ENCODE results near the gene LAMA2.

GRCh38 chr6:128964771-128965170 lies 81.8 kb downstream of the LAMA2 start:
- TF ChIP-seq CTCF (conservative IDR thresholded peaks at IDR 0.05; ENCODE audit: low read depth in 2 of 2) (no peak), EZH2 (IDR thresholded peaks at IDR 0.05; ENCODE audit: low read depth, unreplicated experiment) (no peak), ZNF331 (CRISPR knock-in tag; IDR thresholded peaks at IDR 0.05; ENCODE audit: low read depth) (no peak), JUNB (IDR thresholded peaks at IDR 0.05; ENCODE audit: unreplicated experiment) (no peak), POLR2AphosphoS5 (IDR thresholded peaks at IDR 0.05; ENCODE audit: low read depth) (no peak), NANOG (IDR thresholded peaks at IDR 0.05; ENCODE audit: borderline replicate concordance) (no peak), CREB1 (CRISPR knock-in tag; IDR thresholded peaks at IDR 0.05; ENCODE audit: low read depth) (no peak), EZH2phosphoT487 (IDR thresholded peaks at IDR 0.05; ENCODE audit: unreplicated experiment) (no peak)
- TF ChIP-seq, protein P1, sequence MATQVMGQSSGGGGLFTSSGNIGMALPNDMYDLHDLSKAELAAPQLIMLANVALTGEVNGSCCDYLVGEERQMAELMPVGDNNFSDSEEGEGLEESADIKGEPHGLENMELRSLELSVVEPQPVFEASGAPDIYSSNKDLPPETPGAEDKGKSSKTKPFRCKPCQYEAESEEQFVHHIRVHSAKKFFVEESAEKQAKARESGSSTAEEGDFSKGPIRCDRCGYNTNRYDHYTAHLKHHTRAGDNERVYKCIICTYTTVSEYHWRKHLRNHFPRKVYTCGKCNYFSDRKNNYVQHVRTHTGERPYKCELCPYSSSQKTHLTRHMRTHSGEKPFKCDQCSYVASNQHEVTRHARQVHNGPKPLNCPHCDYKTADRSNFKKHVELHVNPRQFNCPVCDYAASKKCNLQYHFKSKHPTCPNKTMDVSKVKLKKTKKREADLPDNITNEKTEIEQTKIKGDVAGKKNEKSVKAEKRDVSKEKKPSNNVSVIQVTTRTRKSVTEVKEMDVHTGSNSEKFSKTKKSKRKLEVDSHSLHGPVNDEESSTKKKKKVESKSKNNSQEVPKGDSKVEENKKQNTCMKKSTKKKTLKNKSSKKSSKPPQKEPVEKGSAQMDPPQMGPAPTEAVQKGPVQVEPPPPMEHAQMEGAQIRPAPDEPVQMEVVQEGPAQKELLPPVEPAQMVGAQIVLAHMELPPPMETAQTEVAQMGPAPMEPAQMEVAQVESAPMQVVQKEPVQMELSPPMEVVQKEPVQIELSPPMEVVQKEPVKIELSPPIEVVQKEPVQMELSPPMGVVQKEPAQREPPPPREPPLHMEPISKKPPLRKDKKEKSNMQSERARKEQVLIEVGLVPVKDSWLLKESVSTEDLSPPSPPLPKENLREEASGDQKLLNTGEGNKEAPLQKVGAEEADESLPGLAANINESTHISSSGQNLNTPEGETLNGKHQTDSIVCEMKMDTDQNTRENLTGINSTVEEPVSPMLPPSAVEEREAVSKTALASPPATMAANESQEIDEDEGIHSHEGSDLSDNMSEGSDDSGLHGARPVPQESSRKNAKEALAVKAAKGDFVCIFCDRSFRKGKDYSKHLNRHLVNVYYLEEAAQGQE (IDR thresholded peaks at IDR 0.05; ENCODE audit: unreplicated experiment): no peak
- TF ChIP-seq, protein P2, sequence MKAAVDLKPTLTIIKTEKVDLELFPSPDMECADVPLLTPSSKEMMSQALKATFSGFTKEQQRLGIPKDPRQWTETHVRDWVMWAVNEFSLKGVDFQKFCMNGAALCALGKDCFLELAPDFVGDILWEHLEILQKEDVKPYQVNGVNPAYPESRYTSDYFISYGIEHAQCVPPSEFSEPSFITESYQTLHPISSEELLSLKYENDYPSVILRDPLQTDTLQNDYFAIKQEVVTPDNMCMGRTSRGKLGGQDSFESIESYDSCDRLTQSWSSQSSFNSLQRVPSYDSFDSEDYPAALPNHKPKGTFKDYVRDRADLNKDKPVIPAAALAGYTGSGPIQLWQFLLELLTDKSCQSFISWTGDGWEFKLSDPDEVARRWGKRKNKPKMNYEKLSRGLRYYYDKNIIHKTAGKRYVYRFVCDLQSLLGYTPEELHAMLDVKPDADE (IDR thresholded peaks at IDR 0.05): no peak
